ENCODE measurements around the gene SLC22A14. TPM values are rescaled to one million over a fixed set of nuclear protein-coding genes. Genes with fewer than 3 reads are reported as not detected.
A peak's percentile ranks its signal among the peaks of the same experiment; 100 is the strongest.
"Not testable (repeated sequence)": the region's sequence is repeated elsewhere in the genome, so short reads cannot be mapped to it uniquely, and the experiment has no call there.

The SLC22A14 gene
- polyA plus RNA-seq (ENCODE audit: insufficient read length in 10 of 10): under 1 TPM in 9 of 10 donors, not detected in 1; 0.11 to 0.28 (median 0.17) TPM
- long read RNA-seq, donor 1: 0 reads
- long read RNA-seq, donor 2: 0 reads
- long read RNA-seq, donor 3: 0 reads
- long read RNA-seq, donor 4: 0 reads
- long read RNA-seq, donor 5: 0 reads
- long read RNA-seq, donor 6: 0 reads
- long read RNA-seq, donor 7: 0 reads
- long read RNA-seq, donor 8: 0 reads
- long read RNA-seq, donor 9: 0 reads

- DNase-seq: no peak
These were observed at the start of gene SLC22A14 for GRCh38 chr3:38281895-38282686. SLC22A14 (plus strand) TSS chr3:38282294; CDS start chr3:38306027, 23,733 bp downstream.

- no peak for DNase-seq
These were observed 49.4 kb upstream of the SLC22A14 start for GRCh38 chr3:38232701-38233100.

GRCh38 chr3:38235466-38235865 is 46.6 kb upstream of the SLC22A14 start:
- DNase-seq: no peak

GRCh38 chr3:38238416-38239008 is 43.6 kb upstream of the SLC22A14 start:
- no peak for DNase-seq

GRCh38 chr3:38242812-38243211 is 39.3 kb upstream of the SLC22A14 start:
- not testable (repeated sequence) for DNase-seq

- DNase-seq: no peak
These were observed 36.2 kb upstream of the SLC22A14 start for GRCh38 chr3:38245930-38246329.

GRCh38 chr3:38247366-38248035 is 34.6 kb upstream of the SLC22A14 start:
- DNase-seq: peak; percentile 66 to 75 (median 67)

GRCh38 chr3:38250198-38250597 is 31.9 kb upstream of the SLC22A14 start:
- no peak for DNase-seq

GRCh38 chr3:38251197-38251596 is 30.9 kb upstream of the SLC22A14 start:
- DNase-seq: no peak

GRCh38 chr3:38253704-38254103 is 28.4 kb upstream of the SLC22A14 start:
- DNase-seq: no peak

GRCh38 chr3:38254872-38255271 is 27.2 kb upstream of the SLC22A14 start:
- no peak for DNase-seq

GRCh38 chr3:38255627-38256026 is 26.5 kb upstream of the SLC22A14 start:
- no peak for DNase-seq

- DNase-seq: no peak
These were observed 24.5 kb upstream of the SLC22A14 start for GRCh38 chr3:38257583-38257982.

- no peak for DNase-seq
These were observed 21.6 kb upstream of the SLC22A14 start for GRCh38 chr3:38260474-38260873.

- peak in 1 of 3 donors; percentile 11 for DNase-seq
These were observed 17.7 kb upstream of the SLC22A14 start for GRCh38 chr3:38264353-38264771.

GRCh38 chr3:38264779-38265178 is 17.3 kb upstream of the SLC22A14 start:
- no peak for DNase-seq

- DNase-seq: no peak
These were observed 16.3 kb upstream of the SLC22A14 start, which contains the start of gene SLC22A13 for GRCh38 chr3:38265604-38266307. SLC22A13 (plus strand) TSS chr3:38265812; CDS start chr3:38265861, 49 bp downstream.

GRCh38 chr3:38266810-38267209 is 15.3 kb upstream of the SLC22A14 start:
- no peak for DNase-seq

GRCh38 chr3:38267662-38268061 is 14.4 kb upstream of the SLC22A14 start:
- no peak for DNase-seq

- DNase-seq: no peak
These were observed 14.0 kb upstream of the SLC22A14 start for GRCh38 chr3:38268087-38268486.

- DNase-seq: no peak
These were observed 13.6 kb upstream of the SLC22A14 start for GRCh38 chr3:38268522-38268921.

- no peak for DNase-seq
These were observed 11.5 kb upstream of the SLC22A14 start for GRCh38 chr3:38270606-38271005.

Measured in muscle of back (tissue), 13 donors.